BLaER1 treated with 17β-estradiol and CSF1 and Interleukin-3, amounts not matched to agents 10 nM and 100 nM (cell line): ENCODE results near the gene NR1H3.

ENCODE experiments used
- H3K27ac ChIP-seq, 11 experiments: shearing (Covaris generic); formaldehyde crosslinking; 2 replicates each; pipeline ENCODE4 v1.8.1; 2022
- H3K27me3 ChIP-seq, 11 experiments: shearing (Covaris generic); formaldehyde crosslinking; 2 replicates each; pipeline ENCODE4 v1.8.1; 2022
- H3K36me3 ChIP-seq, 11 experiments: shearing (Covaris generic); formaldehyde crosslinking; 2 replicates each; pipeline ENCODE4 v1.8.1; 2022
- H3K4me1 ChIP-seq, 10 experiments: shearing (Covaris generic); formaldehyde crosslinking; 2 replicates each; pipeline ENCODE4 v1.8.1; 2022
- H3K4me2 ChIP-seq, 11 experiments: shearing (Covaris generic); formaldehyde crosslinking; 2 replicates each; pipeline ENCODE4 v1.8.1; 2022
- H3K4me3 ChIP-seq, 10 experiments: shearing (Covaris generic); formaldehyde crosslinking; 2 replicates each; pipeline ENCODE4 v1.8.1; 2022
- H3K9ac ChIP-seq, 11 experiments: shearing (Covaris generic); formaldehyde crosslinking; 2 replicates each; pipeline ENCODE4 v1.8.1; 2022
- H3K9me3 ChIP-seq, 11 experiments: shearing (Covaris generic); formaldehyde crosslinking; replicated peaks in 1 of 11; 2 replicates each; pipeline ENCODE4 v1.8.1; 2022
- H4K20me1 ChIP-seq, 11 experiments: shearing (Covaris generic); formaldehyde crosslinking; 2 replicates each; pipeline ENCODE4 v1.8.1; 2022
- Cebpa-rat ChIP-seq, 11 experiments: shearing (Covaris generic); IDR thresholded peaks; 2 replicates each; pipeline ENCODE4 v1.8.1; 2022

NR1H3 gene

DNA sequence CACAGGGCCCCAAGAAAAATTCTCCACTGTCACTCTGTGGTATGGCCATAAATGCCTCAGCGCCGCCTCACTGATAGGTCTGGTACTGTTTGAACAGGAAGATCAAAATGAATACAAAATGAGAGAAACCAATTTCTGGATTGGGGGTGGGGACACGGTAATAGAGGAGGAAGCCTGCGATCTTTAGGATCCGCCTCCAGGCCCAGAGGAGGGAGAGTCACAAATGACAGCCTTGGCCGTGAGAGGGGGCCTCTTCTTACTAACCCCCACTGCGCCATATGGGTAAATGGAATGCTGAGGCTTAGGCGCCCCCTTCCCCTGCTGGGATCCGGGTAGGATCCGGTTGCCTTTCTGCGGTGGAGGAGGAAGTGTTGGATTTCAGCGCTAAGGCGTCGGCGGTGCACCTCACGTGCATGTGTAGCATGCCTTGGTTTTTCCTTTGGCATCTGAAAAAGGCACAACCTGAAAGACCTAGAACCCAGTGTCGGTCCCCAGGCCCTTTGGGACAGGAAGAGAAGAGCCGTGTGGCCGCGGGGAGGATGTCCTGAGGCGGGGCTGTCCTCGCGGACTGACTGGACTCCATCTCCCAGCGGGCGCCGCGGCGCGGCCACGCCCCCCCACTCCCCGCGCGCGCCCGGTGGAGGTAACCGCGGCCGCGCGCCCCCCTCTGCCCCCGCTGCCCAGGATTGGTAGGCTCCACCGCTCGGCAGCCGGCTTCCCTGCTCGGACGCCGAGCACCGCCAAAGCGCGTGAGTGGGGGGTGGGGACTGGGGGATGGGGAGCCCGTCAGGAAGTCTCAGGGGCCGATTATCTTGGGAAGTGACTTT, 11.4 kb downstream of the NR1H3 start:
- Histone ChIP-seq H3K4me3 (peak overlapping the region; percentile 63 to 84 (median 72)), H3K27ac (peak overlapping the region; percentile 88 to 100 (median 96)), H4K20me1 (peaks cover 37 to 38% (median 38%) of the 10 kb centered on the region in 11 experiments), H3K9me3 (no peaks in the 10 kb centered on the region), H3K4me2 (peak overlapping the region; percentile 78 to 95 (median 91)), H3K4me1 (peaks cover 69 to 78% (median 71%) of the 10 kb centered on the region in 10 experiments), H3K36me3 (peaks cover 0 to 24% (median 9%) of the 10 kb centered on the region in 11 experiments; a peak in 21 of 22 replicates), H3K27me3 (no peaks in the 10 kb centered on the region), H3K9ac (peak overlapping the region; percentile 82 to 95 (median 88))
- TF ChIP-seq Cebpa-rat (IDR thresholded peaks at IDR 0.05): no peak

DNA sequence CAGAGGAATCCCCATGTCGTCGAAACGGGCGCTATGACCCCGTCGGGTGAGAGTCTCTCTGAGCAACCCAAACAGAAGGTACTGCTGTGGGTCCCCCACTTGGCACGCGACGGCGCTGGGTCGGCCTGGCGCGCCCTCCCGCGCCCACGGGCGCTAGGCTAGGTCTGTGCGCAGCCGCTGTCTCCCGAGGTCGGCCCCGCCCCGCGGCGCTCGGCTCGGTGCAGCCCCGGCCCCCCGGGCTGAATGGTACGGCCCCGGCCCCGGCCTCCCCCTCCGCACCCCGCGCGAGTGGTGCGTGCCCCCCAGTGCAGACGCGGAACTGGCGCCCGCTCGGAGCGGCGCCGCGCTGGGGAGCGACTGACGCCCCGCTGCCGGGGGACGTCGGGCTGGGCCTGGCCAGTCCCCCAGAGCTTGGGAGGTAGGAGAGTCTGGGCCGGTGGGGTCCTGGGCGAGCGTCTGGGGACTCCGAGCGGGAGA, 12.1 kb downstream of the NR1H3 start, which contains the start of gene MADD:
Gene MADD (plus strand): TSS at position 305 of the 477 bp plus-strand sequence.
- peak within 1 kb of the TSS; percentile 90 to 99 (median 95) for H3K4me2 ChIP-seq
- no peaks in the 10 kb centered on the region for H3K27me3 ChIP-seq
- H3K36me3 ChIP-seq: peaks cover 0 to 19% (median 15%) of the 10 kb centered on the region in 11 experiments; a peak in 21 of 22 replicates
- TF ChIP-seq Cebpa-rat (IDR thresholded peaks at IDR 0.05): no peak
- peak within 1 kb of the TSS; percentile 88 to 100 (median 96) for H3K27ac ChIP-seq
- H3K9me3 ChIP-seq: no peaks in the 10 kb centered on the region
- peak within 1 kb of the TSS; percentile 63 to 84 (median 72) for H3K4me3 ChIP-seq
- peak within 1 kb of the TSS; percentile 82 to 95 (median 88) for H3K9ac ChIP-seq
- peaks cover 63 to 75% (median 66%) of the 10 kb centered on the region in 10 experiments for H3K4me1 ChIP-seq
- H4K20me1 ChIP-seq: peaks cover 44 to 45% (median 44%) of the 10 kb centered on the region in 11 experiments

DNA sequence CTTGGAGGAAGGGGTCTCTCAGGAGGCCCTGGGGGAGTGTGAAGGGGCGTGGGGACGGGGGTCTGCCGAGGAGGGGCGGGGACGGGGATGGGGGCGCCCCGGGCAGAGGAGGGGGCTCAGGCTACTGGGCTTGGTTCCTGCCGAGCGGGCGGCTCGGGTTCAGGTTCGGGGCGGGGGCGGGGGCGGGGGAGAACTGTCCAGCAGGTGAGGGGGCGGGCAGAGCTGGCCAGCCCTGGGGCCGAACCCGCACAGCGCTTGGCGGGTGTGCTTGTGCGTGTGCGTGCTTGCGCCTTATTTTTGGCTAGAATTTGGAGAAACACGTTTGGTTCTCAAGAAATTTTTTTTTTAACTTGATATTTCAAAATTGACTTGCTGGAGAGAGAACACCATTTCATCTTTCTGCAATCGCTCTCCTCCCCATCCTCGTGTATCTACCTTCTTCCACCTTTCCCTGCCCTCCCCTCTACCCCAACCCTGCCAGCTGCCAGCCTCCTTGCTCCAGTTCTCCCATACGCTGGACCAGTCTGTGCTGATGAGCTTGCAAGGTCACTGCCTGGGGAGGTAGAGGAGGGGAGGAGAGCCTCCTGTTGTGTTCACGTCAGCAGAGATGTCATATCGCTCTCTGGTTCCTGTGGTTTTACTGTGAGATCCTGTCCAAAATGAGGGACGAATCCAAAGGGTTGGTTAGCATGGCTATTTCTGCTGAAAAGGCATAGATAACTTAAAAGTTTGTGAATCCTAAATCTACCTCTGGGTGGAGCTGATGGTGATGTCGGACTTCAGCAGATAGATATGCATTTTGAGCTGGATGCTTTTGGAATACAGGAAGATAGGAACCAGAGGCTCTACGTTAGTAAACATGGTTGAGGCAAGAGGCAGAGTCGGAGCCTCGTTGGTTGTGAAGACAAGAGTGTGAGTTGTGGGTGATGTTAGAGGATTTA, 12.8 kb downstream of the NR1H3 start:
- TF ChIP-seq Cebpa-rat (IDR thresholded peaks at IDR 0.05): no peak
- H3K36me3 ChIP-seq: peaks cover 0 to 27% (median 21%) of the 10 kb centered on the region in 11 experiments; a peak in 21 of 22 replicates
- H3K4me1 ChIP-seq: peaks cover 55 to 68% (median 59%) of the 10 kb centered on the region in 10 experiments
- H3K27me3 ChIP-seq: no peaks in the 10 kb centered on the region
- H3K27ac ChIP-seq: peak overlapping the region; percentile 88 to 100 (median 96)
- peaks cover 51 to 52% (median 52%) of the 10 kb centered on the region in 11 experiments for H4K20me1 ChIP-seq
- H3K9ac ChIP-seq: peak overlapping the region; percentile 82 to 95 (median 88)
- peak overlapping the region; percentile 63 to 84 (median 72) for H3K4me3 ChIP-seq
- H3K9me3 ChIP-seq: no peaks in the 10 kb centered on the region
- peak overlapping the region; percentile 90 to 99 (median 95) for H3K4me2 ChIP-seq

DNA sequence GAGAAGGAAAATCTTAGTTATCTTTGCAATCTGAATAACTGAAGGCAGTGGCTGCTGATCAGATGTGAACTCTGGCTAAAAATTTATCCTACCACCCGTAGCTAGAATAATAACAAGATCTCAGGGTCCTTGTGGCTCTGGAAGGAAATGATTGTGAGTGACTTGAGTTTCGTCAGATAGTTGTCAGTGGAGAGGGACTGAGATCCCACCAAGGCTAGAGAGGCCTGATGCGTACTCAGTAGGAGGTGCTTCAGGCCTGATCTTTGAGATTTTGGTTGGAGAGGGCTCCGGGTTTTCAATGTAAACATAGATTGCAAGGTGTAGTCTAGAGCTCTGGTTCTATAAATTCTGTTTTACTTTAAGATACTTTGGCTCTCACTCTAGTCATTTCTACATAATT, 13.5 kb downstream of the NR1H3 start:
- H3K4me1 ChIP-seq: peaks cover 48 to 60% (median 57%) of the 10 kb centered on the region in 10 experiments
- H3K9me3 ChIP-seq: no peaks in the 10 kb centered on the region
- peak overlapping the region in 10 of 11 experiments; percentile 13 to 100 (median 96); a peak in 15 of 22 replicates for H3K27ac ChIP-seq
- H4K20me1 ChIP-seq: peaks cover 51 to 60% (median 59%) of the 10 kb centered on the region in 11 experiments
- no peaks in the 10 kb centered on the region for H3K27me3 ChIP-seq
- H3K9ac ChIP-seq: peak overlapping the region; percentile 76 to 95 (median 86); a peak in 21 of 22 replicates
- no peak for TF ChIP-seq Cebpa-rat (IDR thresholded peaks at IDR 0.05)
- H3K4me2 ChIP-seq: peak overlapping the region; percentile 89 to 99 (median 95)
- H3K36me3 ChIP-seq: peaks cover 0 to 34% (median 29%) of the 10 kb centered on the region in 11 experiments; a peak in 21 of 22 replicates
- H3K4me3 ChIP-seq: peak overlapping the region; percentile 63 to 84 (median 72)

DNA sequence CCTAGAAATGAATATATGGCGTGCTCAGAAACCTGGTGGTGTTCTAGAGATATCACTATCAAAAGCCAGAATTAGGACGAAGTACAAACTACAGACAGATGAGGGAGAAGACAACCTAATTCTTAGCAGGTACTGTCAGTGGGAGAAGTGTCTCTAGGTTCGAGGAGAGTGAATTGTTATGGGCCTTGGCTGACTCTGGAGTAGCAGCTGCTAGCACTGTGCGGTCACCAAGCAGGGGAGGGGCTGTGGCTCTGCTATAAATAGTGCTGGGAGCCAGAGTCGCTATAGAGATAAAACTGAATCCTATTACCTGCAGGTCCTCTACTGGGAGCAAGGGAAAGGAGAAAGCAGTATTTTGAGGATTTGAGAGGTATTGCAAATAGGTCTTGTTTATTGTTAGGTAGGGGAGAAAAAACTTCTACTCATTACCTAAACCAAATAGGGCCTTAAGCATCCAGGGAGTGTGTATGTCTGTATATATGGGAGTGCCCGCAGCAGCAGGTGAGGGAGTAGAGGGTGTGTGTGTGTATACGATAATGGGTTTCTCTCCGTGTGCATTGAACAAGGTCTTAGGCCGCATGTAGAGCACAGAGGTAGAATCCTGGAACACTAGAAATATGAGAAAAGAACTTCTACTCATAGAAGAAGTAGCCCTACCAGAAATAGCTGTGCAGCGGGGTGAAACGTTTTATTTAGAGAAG, 14.3 kb downstream of the NR1H3 start:
- peaks cover 51 to 67% (median 66%) of the 10 kb centered on the region in 11 experiments for H4K20me1 ChIP-seq
- H3K27ac ChIP-seq: peak overlapping the region in 4 of 11 experiments; percentile 46 to 100 (median 96); a peak in 3 of 22 replicates
- peaks cover 40 to 58% (median 54%) of the 10 kb centered on the region in 10 experiments for H3K4me1 ChIP-seq
- peak overlapping the region; percentile 76 to 95 (median 86); a peak in 18 of 22 replicates for H3K9ac ChIP-seq
- peaks cover 0 to 42% (median 36%) of the 10 kb centered on the region in 11 experiments; a peak in 21 of 22 replicates for H3K36me3 ChIP-seq
- H3K27me3 ChIP-seq: no peaks in the 10 kb centered on the region
- H3K4me2 ChIP-seq: peak overlapping the region; percentile 89 to 99 (median 95)
- H3K9me3 ChIP-seq: no peaks in the 10 kb centered on the region
- no peak for TF ChIP-seq Cebpa-rat (IDR thresholded peaks at IDR 0.05)
- H3K4me3 ChIP-seq: peak overlapping the region; percentile 63 to 84 (median 72); a peak in 16 of 20 replicates

DNA sequence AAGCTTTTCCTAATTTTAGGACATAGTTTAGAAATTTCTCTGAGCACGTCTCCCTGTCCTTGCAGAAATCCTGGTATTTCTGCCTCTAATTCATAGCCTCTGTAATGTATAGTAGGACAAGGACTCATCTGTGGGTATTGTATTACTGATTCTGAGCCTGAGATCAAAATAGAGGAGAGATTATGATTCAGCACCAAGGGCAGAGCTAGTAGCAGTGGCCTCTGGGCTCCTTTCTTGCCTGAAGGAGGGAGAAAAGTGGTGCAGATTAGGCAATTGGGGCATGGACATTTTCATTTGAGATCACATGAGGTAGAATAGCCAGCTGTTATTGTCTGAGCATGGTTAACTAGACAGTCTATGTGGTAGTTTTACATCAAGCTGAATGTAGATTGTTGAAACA, 14.9 kb downstream of the NR1H3 start:
- Histone ChIP-seq H3K9ac (peak overlapping the region in 2 of 11 experiments; percentile 7 to 77; a peak in 2 of 22 replicates), H3K4me3 (peak overlapping the region in 5 of 10 experiments; percentile 67 to 84 (median 74); a peak in 6 of 20 replicates), H3K27me3 (no peaks in the 10 kb centered on the region), H3K36me3 (peaks cover 0 to 48% (median 42%) of the 10 kb centered on the region in 11 experiments; a peak in 21 of 22 replicates), H4K20me1 (peaks cover 51 to 73% (median 71%) of the 10 kb centered on the region in 11 experiments), H3K9me3 (no peaks in the 10 kb centered on the region), H3K27ac (no peak overlapping the region), H3K4me1 (peaks cover 34 to 54% (median 48%) of the 10 kb centered on the region in 10 experiments), H3K4me2 (peak overlapping the region; percentile 89 to 99 (median 95))
- TF ChIP-seq Cebpa-rat (IDR thresholded peaks at IDR 0.05): no peak

DNA sequence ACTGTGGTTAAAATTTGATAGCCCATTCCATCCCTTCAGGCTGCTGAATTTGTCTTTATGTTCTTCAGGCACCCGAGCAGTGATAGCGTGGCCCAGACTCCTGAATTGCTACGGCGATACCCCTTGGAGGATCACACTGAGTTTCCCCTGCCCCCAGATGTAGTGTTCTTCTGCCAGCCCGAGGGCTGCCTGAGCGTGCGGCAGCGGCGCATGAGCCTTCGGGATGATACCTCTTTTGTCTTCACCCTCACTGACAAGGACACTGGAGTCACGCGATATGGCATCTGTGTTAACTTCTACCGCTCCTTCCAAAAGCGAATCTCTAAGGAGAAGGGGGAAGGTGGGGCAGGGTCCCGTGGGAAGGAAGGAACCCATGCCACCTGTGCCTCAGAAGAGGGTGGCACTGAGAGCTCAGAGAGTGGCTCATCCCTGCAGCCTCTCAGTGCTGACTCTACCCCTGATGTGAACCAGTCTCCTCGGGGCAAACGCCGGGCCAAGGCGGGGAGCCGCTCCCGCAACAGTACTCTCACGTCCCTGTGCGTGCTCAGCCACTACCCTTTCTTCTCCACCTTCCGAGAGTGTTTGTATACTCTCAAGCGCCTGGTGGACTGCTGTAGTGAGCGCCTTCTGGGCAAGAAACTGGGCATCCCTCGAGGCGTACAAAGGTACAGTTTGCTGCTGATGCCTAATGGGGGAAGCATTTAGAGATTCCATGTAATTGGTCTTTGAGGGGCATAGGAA, 16.9 kb downstream of the NR1H3 start:
- no peak overlapping the region for H3K4me3 ChIP-seq
- TF ChIP-seq Cebpa-rat (IDR thresholded peaks at IDR 0.05): no peak
- H3K27me3 ChIP-seq: no peaks in the 10 kb centered on the region
- peaks cover 0 to 67% (median 62%) of the 10 kb centered on the region in 11 experiments; a peak in 21 of 22 replicates for H3K36me3 ChIP-seq
- H4K20me1 ChIP-seq: peaks cover 51 to 89% (median 76%) of the 10 kb centered on the region in 11 experiments
- no peaks in the 10 kb centered on the region for H3K9me3 ChIP-seq
- H3K4me1 ChIP-seq: peaks cover 23 to 41% (median 33%) of the 10 kb centered on the region in 10 experiments
- H3K27ac ChIP-seq: no peak overlapping the region
- H3K4me2 ChIP-seq: no peak overlapping the region
- no peak overlapping the region for H3K9ac ChIP-seq
